NCI-H2107 (cell line): ENCODE measurements around the gene MAP3K19.

ENCODE experiments used
- DNase-seq: peaks from one replicate; lab custom pipeline; 2025; lab: John Stamatoyannopoulos, UW

MAP3K19 gene

GRCh38 chr2:134932864-134933526 lies 114.3 kb downstream of the MAP3K19 start:
- no peak for DNase-seq

GRCh38 chr2:134927195-134927594 lies 120.1 kb downstream of the MAP3K19 start:
- DNase-seq = no peak

- DNase-seq = no peak
Observed at GRCh38 chr2:134926231-134926931, 120.9 kb downstream of the MAP3K19 start.

DNA sequence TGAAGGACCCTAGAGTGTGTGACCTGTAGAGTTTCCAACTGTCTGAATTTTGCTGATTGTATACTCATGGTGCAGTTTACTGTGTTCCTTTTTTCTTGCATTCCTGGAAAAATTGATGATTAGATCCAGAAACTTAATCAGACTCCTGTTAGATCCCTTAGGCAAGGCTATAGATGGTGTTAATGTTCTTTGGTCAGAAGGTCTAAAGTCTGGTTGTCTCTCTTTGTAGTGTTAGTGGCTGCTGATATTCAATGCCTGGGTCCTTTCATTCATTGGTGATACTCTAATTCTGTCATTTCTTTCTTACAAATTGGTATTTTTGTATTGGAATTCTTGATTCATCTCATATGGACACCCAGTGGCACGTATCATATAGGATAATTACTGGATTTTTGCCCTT lies 122.3 kb downstream of the MAP3K19 start:
- DNase-seq = no peak

GRCh38 chr2:134919341-134920210 lies 127.7 kb downstream of the MAP3K19 start:
- no peak for DNase-seq

GRCh38 chr2:134918526-134919340 lies 128.5 kb downstream of the MAP3K19 start, which contains the start of gene CCNT2:
TSS of gene CCNT2 (plus strand) at chr2:134918822. CDS start at chr2:134918855, 33 bp downstream.
- peak; percentile 95 for DNase-seq

DNA sequence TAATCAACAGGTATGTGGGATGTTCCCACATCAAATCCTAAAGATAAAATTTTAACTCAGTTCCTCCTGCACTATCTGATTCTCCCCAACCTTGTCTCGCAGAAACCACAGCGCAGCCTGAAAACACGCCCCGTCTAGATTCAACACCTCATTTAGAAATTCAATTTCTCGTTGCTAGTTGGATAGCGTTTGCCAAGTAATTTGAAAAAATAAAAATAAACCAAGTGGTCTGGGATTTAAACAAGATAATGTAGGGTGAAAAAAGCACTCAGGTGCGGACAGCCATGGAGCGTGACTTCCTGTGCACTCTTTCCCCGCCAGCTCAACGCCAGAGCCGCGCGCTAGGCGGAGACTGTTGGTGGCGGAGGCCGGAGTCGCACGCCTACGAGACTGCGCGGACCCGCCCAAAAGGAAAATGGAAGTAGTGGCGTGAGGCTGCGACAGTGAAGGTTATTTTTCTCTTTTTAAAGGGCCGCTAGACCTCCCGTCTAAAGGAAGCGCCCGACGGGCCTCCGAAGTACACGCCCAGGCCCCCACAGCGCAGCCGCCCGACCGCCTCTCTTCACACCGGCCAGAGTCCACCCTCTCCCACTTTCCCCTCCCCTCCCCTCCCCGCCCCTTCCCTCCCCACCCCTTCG lies 129.2 kb downstream of the MAP3K19 start:
- peak; percentile 79 for DNase-seq

DNA sequence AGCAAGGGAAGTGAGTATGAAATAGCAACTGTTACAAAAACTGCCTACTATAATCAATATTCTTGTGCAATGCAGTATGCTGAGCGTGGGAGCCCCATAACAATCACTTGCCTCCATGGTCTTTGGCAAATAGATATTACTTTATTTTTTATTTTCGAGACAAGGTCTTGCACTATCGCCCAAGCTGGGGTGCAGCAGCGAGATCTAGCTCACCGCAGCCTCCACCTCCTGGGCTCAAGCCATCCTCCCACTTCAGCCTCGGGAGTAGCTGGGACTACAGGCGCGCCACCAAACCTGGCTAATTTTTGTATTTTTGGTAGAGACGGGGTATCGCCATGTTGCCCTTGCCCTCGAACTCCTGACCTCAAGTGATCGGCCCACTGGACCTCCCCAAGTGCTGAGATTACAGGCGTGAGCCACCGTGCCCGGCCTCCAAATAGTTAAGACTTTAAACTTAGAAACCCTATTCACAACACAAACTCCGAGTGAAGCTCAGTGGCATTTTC lies 129.8 kb downstream of the MAP3K19 start:
- DNase-seq = no peak
